Ovary (tissue), 3 donors: Measurements from ENCODE around the gene POFUT1.

Experiments used
- CTCF ChIP-seq, 3 donors: fragments of 450-650 bp in 2 of 3; fragments of 200-600 bp in 1 of 3; IDR thresholded peaks; one replicate each; pipeline versions ENCODE4 v1.5.1 to v1.8.0; 2016 to 2022; ENCODE audit warnings: antibody characterized with exemption in 3 of 3, mild to moderate bottlenecking in 1 of 3
- EP300 ChIP-seq: sonication (generic); formaldehyde crosslinking; IDR thresholded peaks from one replicate; pipeline ENCODE4 v1.6.1; 2017; ENCODE audit warnings: antibody characterized with exemption
- POLR2A ChIP-seq: fragments of 450-650 bp; IDR thresholded peaks from one replicate; pipeline ENCODE4 v1.6.1; 2017; ENCODE audit warnings: antibody characterized with exemption, mild to moderate bottlenecking, moderate library complexity
- donor health status: DM: no; HTN: no; CAD: no.

- TF ChIP-seq CTCF (IDR thresholded peaks at IDR 0.05) (no peak), POLR2A (no peak), EP300 (no peak)
Observed at GRCh38 chr20:32230707-32231106, 23.0 kb downstream of the POFUT1 start.
